ENCODE measurements around the gene SLC50A1.

The SLC50A1 gene

GRCh38 chr1:155128755-155129473 is 6.7 kb upstream of the SLC50A1 start:
- TF ChIP-seq CTCF (IDR thresholded peaks at IDR 0.05; ENCODE audit: low read depth, low read length, missing control alignments): no peak
- DNase-seq: no peak
- no peak overlapping the region for H3K27ac ChIP-seq
- in situ Hi-C loops (cut with HindIII; ENCODE audit: low pct_ligation_motif_present, low sequenced_read_pairs): no loop called here
- H3K27me3 ChIP-seq (replicated peaks): peaks cover 28% of the 10 kb centered on the region
- H3K4me3 ChIP-seq (ENCODE audit: low read depth, low read length): no peak overlapping the region
- H3K36me3 ChIP-seq (replicated peaks): no peaks in the 10 kb centered on the region

- in situ Hi-C loops (cut with HindIII; ENCODE audit: low pct_ligation_motif_present, low sequenced_read_pairs): no loop called here
- Histone ChIP-seq H3K27me3 (replicated peaks) (peaks cover 28% of the 10 kb centered on the region), H3K4me3 (ENCODE audit: low read depth, low read length) (no peak overlapping the region), H3K36me3 (replicated peaks) (no peaks in the 10 kb centered on the region), H3K27ac (no peak overlapping the region)
- no peak for DNase-seq
- TF ChIP-seq CTCF (IDR thresholded peaks at IDR 0.05; ENCODE audit: low read depth, low read length, missing control alignments): no peak
Measured at GRCh38 chr1:155130272-155131006, 5.2 kb upstream of the SLC50A1 start.

- DNase-seq: no peak
- no peak overlapping the region for H3K27ac ChIP-seq
- TF ChIP-seq CTCF (IDR thresholded peaks at IDR 0.05; ENCODE audit: low read depth, low read length, missing control alignments): no peak
- H3K27me3 ChIP-seq (replicated peaks): peaks cover 23% of the 10 kb centered on the region
- in situ Hi-C loops (cut with HindIII; ENCODE audit: low pct_ligation_motif_present, low sequenced_read_pairs): no loop called here
- no peak overlapping the region for H3K4me3 ChIP-seq (ENCODE audit: low read depth, low read length)
- no peaks in the 10 kb centered on the region for H3K36me3 ChIP-seq (replicated peaks)
Measured at GRCh38 chr1:155131285-155131684, 4.4 kb upstream of the SLC50A1 start.

DNA sequence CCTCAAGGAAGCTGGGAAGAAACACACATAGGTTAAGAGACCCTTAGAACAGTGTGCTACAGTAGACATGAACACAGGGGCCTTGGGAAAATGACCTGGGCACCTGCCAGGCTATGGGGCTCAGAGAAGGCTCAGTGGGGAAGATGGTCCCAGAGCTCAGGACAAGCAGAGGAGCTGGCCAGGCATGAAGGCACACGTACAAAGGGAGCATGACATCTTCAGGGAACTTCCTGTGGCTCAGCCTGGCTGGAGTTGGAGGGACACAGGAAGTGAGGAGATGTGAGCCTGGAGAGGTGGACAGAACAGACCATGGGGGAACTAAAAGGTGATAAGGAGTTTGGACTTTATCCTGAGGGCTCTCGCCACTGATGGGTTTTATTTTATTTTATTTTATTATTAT is 3.8 kb upstream of the SLC50A1 start:
- TF ChIP-seq CTCF (IDR thresholded peaks at IDR 0.05; ENCODE audit: low read depth, low read length, missing control alignments): no peak
- H3K27me3 ChIP-seq (replicated peaks): peaks cover 18% of the 10 kb centered on the region
- no peaks in the 10 kb centered on the region for H3K36me3 ChIP-seq (replicated peaks)
- H3K4me3 ChIP-seq (ENCODE audit: low read depth, low read length): no peak overlapping the region
- in situ Hi-C loops (cut with HindIII; ENCODE audit: low pct_ligation_motif_present, low sequenced_read_pairs): no loop called here
- DNase-seq: no peak
- no peak overlapping the region for H3K27ac ChIP-seq

DNA sequence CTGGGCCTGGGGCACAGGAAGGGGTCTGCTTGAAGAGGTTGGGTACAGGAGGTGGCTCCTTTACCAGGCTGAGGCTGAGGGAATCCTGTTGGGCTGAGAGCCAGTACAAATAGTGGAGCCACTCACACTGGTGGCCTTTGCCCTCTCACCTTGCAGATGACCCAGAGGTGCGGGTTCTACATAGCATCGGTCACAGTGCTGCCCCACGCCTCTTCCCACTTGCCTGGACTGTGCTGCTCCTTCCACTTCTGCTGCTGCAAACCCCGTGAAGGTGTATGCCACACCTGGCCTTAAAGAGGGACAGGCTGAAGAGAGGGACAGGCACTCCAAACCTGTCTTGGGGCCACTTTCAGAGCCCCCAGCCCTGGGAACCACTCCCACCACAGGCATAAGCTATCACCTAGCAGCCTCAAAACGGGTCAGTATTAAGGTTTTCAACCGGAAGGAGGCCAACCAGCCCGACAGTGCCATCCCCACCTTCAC is 1.8 kb upstream of the SLC50A1 start:
- H3K27ac ChIP-seq: no peak overlapping the region
- in situ Hi-C loops (cut with HindIII; ENCODE audit: low pct_ligation_motif_present, low sequenced_read_pairs): no loop called here
- peaks cover 6% of the 10 kb centered on the region for H3K36me3 ChIP-seq (replicated peaks)
- no peak for TF ChIP-seq CTCF (IDR thresholded peaks at IDR 0.05; ENCODE audit: low read depth, low read length, missing control alignments)
- H3K4me3 ChIP-seq (ENCODE audit: low read depth, low read length): no peak overlapping the region
- peaks cover 3% of the 10 kb centered on the region for H3K27me3 ChIP-seq (replicated peaks)
- no peak for DNase-seq
